AG04449 (cell line): Measurements from ENCODE around the gene OBSCN.

Experiments used
- CTCF ChIA-PET: fragments of 350-600 bp; formaldehyde crosslinking; extraction: SDS; loops from one replicate; lab custom pipeline; 2021; ENCODE audit warnings: antibody characterized with exemption; lab: Yijun Ruan, JAX
- POLR2A ChIA-PET: fragments of 400-600, 350-600 bp; formaldehyde crosslinking; extraction: SDS; loops from one replicate; lab custom pipeline; 2020; ENCODE audit warnings: antibody characterized with exemption, inconsistent platforms; lab: Yijun Ruan, JAX
- DNase-seq: peaks from one replicate; pipeline ENCODE4 v3.0.0-alpha.2; 2010; ENCODE audit warnings: low read depth, low spot score
- H3K4me3 ChIP-seq: 2 replicates; pipeline ENCODE4 v1.5.1; 2011; ENCODE audit warnings: low read depth, mild to moderate bottlenecking, control low read depth, low read length
- CTCF ChIP-seq: IDR thresholded peaks from one replicate; pipeline ENCODE4 v1.5.1; 2011; ENCODE audit warnings: mild to moderate bottlenecking, moderate library complexity, low read length, control low read depth, inconsistent platforms; ENCODE audit not compliant: insufficient read depth; ENCODE audit errors: missing control alignments

The OBSCN gene

GRCh38 chr1:228376651-228377631 lies 169.1 kb downstream of the OBSCN start:
- H3K4me3 ChIP-seq = no peak overlapping the region
- CTCF ChIA-PET = no interaction called here
- POLR2A ChIA-PET = no interaction called here
- TF ChIP-seq CTCF = no peak
- DNase-seq = no peak

GRCh38 chr1:228377664-228378089 lies 169.8 kb downstream of the OBSCN start:
- POLR2A ChIA-PET = no interaction called here
- no peak overlapping the region for H3K4me3 ChIP-seq
- TF ChIP-seq CTCF = no peak
- CTCF ChIA-PET = no interaction called here
- DNase-seq = no peak

- peak overlapping the region; percentile 64 for H3K4me3 ChIP-seq
- ChIA-PET POLR2A (interaction anchor here (0.7 kb wide), 1 partner anchor 103 kb away, joined by 3 read pairs; no protein-coding TSS in a partner anchor), CTCF (interaction anchor here (1.0 kb wide), 1 partner anchor 14 kb away, joined by 3 read pairs; no protein-coding TSS in a partner anchor)
- DNase-seq = no peak
- TF ChIP-seq CTCF = peak; percentile 43
Measured at GRCh38 chr1:228378090-228378872, 170.4 kb downstream of the OBSCN start.

GRCh38 chr1:228378873-228379460 lies 171.1 kb downstream of the OBSCN start:
- ChIA-PET POLR2A (no interaction called here), CTCF (interaction anchor here (1.0 kb wide), 1 partner anchor 13 kb away, joined by 3 read pairs; no protein-coding TSS in a partner anchor)
- no peak for DNase-seq
- TF ChIP-seq CTCF = no peak
- peak overlapping the region; percentile 64 for H3K4me3 ChIP-seq

GRCh38 chr1:228379666-228380065 lies 171.8 kb downstream of the OBSCN start:
- ChIA-PET POLR2A (no interaction called here), CTCF (no interaction called here)
- no peak overlapping the region for H3K4me3 ChIP-seq
- DNase-seq = no peak
- TF ChIP-seq CTCF = no peak
